Measurements from ENCODE around the gene ADCY5.

Gene ADCY5

DNA sequence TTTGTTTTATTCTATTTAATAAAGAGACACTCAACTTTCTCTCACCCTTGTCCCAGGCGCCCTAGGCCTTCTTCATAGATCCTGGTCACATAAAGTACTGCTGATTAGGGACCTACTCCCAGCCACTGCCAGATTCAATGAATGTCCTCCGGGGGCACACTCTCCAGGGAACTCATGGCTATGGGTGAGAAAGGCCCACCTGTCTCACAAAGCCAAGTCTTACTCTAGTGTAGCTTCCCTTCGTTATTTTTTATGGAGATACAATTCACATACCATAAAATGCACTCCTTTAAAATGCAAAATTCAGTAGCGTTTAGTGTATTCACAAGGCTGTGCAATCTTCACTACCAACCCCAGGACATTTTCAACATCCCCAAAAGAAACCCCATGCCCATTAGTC is 87.8 kb downstream of the ADCY5 start:
- DNase-seq, result no peak

DNA sequence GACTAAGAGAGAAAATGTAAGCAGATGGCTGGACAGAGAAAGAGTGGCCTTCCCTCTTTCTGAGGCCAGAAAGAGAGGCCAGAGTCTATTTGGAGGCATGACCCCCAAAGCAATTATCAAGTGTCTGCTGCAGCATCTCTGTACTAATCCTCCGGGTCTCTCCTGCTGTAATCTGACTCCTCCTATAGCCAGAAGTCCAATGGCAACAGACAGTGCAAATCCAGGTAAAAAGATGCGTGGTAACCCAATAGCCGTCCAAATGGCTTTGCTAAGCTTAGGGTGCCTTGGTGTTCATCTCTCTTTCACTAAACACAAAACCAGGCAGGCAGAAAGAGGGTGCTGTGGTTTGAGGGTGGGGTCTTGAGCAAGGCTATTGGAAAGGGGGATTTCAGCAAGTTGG is 91.6 kb downstream of the ADCY5 start:
- no peak for DNase-seq

DNA sequence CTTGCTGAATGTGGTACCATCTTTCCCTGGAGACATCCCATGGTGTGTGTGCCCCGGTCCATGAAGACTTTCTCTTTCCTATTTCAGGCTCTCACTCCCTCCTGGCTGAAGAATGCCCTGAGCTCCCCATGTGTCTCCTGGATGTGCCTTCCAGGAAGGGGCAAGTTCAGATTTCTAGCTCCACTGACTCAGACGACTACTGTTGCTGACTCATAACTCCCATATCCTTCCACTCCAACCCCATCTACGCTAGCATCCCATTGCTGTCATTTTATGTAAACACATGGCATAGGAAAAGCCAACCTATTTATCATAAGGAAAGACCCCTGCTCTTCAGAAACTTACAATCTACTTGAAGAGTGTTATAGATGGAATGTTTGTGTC is 95.0 kb downstream of the ADCY5 start:
- DNase-seq, result no peak

DNA sequence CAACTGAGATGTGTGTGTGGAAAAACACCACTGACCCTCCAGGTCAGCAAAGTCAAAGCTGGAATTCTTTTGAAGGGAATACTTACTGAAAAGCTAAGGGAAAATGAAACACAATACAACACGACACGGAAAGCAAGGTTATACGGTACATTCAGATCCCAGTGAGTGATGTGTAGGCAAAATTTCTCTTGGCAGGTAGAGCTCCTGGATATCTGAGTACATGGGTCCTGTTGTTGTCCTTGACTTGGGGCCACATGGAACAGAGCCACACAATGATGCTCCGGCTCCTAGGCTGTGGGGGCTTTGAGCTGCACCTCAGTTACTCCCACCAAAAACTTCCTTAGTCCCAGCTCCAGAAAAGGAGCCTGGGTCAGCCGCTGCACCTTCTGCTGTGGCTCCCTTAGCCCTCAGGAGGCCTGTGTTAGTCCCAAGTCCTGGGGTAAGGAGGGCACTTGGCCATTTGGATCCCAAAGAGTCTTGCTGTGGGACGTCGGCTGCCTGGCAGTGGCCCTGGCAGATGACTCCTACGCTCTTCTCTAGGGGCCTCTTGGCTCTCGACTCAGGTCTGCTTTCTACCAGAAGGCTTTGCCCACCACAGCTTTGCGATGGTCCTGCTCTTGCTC is 95.6 kb downstream of the ADCY5 start:
- DNase-seq, result no peak

DNA sequence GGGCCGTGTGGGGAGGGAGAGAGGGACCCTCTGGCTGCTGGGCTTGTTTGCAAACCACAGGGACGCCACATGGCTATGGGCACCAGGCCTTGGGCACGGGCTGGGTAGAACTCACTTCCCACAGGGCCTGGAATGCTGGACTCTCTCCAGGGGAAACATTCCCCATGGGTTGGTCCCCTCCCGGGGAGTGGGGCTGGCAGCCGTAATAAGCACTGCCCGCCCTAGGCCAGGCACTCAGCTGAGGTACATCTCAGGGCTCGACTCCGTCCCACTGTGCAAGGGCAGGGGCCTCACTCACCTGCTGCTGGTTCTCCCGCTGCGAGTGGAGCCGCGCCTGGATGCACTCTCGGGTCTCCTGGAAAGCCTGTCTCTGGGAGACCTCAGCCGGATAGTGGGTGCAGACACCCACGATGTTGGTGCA is 96.7 kb downstream of the ADCY5 start:
- DNase-seq, result no peak

DNA sequence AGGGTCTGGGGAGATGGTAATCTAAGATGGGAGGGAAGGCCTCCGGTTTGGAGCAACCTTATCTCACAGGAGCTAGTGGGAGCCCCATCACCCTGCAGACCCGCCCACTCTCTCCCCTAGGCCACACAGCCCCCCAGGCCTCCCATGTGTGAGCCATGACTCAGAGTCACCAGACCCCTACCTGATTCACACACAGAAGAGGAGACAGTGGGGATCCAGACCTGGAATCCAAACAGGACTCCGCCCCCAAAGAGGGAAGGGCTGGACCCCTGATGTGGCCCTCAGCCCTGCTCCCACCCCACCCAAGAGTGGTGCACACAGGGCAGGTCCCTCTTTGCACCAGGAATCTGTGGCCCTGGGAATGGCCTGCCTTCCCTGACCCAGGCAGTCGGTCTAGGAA is 97.4 kb downstream of the ADCY5 start:
- DNase-seq, result no peak

DNA sequence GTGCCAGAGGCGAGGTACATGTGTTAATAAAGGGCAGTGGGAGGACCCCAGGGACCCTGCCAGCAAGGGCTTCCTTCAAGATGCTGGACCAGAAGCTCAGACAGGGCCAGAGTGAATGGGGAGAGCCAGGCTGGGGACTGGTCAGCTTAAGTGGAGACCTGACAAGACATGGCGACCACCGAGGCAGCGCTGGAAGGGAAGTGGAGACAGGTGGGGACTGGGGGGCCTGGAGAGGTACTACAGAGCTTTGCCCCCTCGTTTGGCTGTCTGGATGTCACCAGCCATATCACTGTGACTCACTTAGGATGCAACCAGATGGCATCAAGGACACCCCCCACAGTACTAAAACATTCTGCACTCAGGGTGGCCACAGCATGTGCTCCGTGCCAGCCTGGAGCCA is 97.9 kb downstream of the ADCY5 start:
- no peak for DNase-seq

DNA sequence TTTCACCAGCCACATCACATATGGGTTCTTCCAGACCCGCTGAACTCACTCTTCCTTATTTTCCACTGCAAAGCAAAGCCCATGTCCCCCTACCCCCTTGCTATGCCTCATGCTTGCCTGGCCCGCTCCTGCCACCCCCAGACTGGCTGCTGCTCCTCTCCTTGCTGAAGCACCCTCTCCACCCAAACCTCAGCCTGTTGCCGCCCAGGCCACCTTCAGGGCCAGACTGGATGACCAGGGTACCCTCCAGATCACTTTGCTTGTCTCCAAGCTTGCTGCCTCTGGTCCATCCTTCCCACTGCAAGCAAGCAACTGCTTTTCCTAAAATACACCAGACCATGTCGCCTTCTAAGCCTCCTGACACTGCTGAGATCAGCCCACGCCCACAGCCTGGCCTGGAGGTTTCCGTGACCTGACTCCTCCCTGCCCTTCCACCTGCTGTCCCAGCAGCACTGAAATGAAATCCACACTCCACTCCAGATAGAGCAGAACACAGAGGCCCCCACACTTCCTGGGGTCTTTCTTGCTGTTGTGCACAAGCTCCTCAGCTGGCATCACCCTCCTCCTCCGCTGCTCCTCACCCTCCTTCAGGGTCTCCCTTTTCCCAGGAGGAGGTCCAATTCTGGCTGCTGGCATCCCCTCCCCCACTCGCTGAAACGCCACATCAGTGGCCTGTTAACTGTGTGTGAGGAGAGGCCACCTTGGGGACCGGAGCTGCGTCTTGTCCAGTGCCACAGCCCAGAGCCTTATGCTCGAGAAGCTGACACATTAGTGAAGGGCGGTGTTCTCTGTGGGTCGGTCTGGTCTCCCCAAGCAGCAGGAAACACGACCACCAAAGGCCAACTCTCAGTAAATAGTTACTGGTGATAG is 99.1 kb downstream of the ADCY5 start:
- DNase-seq, result no peak

DNA sequence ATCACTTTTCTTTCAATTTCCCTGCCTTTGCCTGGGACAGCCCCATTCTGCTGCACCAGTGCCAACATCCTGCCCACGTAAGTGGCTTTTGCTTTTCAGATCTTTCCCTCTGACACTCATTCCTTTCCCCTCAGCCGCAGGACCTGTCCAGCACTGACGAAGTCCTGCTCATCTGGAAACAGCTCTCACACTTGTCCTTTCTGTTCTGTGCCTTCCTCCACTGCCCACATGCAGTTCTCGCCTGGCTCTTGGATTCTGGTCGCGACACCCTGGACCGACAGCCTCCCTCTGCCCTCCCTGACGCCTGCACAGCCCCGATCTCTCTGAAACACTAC is 99.7 kb downstream of the ADCY5 start:
- DNase-seq, result no peak

DNA sequence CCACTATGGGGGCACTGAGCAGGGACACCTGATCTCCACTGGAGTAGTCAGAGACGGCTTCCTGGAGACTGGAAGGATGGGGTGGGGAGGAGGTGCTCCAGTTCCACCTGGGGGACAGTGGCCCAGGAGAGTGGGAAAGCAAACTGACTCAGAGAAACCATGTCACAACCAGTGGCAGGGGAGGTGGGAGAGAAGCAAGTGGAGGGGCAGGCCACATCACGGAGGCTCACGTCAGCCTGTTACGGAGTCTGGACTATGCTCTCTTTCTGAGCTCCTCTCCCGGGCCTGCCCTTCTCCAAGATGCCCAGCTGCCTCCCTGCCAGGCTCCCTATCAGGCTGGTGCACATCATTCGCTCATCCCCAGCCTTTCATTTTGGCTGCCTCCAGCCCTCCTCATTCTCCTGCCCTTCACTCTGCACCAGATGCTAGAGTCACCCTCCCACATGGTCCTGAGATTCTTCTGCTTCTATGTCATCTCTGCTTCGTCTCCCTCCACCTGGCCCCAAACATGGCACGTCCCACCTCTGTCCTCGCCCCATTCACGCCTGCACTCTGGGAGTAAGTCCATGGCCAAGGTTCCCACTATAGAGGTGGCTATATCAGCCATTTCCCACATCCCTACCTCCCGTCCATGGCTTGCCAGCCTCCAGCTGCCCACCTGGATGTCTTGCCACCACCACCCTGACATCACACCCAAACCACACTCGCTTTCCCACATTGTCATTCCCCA is 100.3 kb downstream of the ADCY5 start:
- no peak for DNase-seq

DNA sequence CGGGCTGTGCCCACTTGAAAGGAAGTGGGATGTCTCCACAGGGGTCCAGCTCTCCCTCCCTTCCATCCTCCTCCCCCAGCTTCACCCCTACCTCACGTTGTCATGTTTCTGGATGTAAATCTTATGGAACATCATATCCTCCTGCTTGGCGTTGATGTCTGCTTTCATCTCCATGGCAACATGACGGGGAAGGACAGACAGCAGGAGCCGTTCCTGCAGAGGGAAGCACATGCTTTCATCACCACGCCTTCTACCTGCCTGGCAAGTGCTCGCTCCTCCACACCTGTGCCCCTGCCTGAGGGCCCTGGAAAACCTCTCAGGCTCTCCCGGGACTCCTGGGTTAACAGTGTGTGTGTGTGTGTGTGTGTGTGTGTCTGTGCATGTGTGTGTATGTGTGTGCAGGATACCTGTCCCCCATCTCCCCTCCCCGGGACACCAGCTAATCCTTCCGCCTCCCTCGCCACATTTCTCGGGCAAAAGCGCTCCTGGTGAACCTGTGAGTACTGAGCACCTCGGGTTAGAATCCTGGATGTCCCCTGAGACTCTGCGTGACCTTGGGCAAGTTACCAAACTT is 101.1 kb downstream of the ADCY5 start:
- peak; percentile 16 for DNase-seq

DNA sequence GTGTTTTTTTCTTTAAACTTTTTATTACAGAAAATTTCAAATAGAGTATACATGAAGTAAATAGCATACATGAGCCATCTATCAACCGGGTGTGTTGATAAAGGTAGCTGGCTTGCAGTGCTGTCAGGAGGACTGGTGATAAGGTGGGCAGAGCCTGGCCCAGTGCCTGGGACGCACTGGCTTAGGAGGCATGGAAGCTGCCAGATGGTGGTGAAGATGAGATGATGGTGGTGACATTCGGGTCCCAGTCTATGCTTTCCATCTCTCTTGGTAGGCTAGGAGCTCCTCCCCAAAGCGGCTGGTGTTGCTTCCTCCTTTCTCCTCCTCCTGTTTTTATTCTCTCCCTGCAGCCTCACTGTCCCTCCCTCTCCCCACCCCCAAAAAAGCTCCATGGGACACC is 101.7 kb downstream of the ADCY5 start:
- no peak for DNase-seq

DNA sequence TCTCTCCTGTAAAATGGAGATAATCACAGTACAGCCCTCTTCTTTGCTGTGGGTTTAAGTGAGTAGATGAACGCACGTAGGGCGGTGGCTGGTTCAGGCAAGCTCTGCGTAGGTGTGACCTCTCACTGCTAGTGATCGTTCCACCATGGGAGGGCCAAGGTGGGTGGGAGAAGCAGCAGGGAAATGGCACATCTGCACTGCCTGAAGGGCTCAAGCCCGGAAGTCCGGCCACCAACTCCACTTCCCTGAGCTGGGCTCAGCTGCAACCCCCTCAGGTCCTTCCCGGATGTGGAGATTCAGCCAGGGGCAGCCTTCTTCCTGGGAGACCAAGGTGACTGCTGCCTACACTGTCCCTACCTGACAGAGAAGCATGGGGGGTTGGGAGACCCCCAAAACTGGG is 102.9 kb downstream of the ADCY5 start:
- DNase-seq, result no peak

DNA sequence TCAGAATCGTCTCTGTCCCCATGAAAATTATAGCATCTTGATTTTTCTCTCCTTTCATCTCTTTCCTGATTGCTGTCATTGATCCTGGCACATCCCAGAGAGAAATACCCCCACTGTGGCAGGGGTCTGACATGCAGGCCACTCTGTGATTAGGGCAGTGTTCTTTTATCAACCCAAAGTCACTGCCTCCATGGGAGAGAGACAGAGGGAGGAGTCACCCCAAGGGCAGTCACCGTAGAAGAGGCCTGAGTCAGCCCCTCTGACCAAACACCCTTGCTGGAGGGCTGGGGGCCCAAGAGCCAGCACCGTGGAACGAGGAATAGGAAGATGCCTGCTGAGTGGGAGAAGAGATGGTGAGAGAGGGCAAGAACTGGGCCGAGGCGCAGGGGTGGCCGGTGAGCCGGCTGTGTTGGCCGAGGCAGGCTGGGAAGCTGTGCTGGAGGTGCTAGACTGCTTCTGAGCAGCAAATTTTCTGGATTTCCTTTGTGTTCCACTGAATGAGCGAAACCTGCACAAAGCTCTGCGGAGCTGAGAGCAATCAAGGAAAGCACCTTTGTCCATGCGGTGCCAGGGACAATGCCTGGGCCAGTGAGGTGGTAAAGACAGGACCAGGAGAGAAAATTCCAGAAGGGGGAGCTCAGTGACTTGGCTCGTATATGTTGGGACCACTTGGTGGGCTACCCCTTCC is 103.8 kb downstream of the ADCY5 start:
- DNase-seq, result no peak

DNA sequence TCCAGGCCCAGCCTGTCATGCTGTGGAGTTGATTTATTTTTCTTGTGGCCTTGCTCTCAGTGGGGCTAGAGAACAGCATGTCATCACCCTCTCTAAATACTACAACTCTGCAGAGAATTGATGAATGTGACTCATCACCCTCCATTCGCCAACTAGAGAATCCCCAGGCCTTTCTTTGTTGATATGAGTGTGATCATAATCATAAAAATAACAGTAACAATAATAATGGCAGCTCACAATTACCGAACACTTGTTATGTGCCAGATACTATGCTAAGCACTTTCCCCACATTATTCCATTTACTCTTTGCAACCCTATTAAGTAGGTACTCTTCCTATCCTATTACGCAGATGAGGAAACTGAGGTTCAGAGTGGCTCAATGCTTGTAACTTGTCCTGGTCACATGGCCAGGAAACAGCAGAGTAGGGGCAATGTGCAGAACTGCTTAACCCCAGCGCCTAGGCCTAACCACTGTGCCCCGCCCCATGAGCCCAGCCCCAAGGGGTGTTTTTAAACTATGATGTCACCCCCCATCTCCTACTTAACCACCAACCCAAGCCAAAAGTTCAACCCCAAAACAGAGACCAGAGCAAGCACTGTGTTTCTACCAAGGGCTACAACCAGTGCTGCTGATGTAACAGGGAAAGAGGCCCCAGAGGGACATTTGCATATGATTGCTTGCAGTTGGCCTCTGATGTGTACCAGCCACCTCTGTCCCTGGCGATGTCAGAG is 104.5 kb downstream of the ADCY5 start:
- no peak for DNase-seq

DNA sequence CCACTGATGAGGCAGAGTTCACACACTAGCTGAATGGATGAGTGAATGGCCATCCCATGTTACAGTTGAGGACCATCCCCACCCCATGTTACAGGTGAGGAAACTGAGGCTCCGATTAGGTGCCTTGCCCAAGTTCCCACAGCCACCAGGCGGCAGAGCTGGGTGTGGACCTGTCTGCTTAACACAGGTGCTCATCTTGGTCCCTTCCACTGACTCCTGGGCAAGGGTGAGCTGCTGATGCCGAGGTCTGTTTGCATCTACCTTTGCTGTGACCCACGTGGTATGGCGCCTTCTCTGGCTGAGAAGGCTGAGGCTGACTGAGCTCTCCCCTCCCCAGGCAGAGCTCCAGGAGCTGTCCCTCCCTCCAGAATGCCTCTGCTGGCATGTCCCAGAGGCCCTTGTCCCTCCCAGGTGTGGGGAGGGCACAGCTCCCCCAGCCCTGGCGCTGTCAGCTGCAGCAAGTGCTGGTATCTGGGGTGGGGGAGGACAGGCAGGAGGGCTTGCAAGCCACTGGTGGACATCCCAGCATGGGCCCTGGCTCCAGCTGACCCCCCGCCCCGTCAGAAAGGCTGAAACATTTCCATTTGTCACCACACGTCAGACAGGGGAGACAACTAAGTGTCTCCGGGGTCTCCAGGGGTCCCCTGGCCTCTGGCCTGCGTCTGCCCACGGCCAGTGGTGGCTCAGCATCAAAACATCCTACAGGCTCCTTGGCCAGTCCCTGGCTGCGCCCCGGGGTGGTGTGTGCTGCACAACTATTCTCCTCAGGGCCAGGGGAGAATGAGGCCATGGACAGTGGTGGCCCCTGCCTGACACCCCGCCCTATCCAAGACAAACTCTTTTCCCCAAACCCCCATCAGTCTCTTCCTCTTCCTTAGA is 105.4 kb downstream of the ADCY5 start:
- DNase-seq, result no peak

DNA sequence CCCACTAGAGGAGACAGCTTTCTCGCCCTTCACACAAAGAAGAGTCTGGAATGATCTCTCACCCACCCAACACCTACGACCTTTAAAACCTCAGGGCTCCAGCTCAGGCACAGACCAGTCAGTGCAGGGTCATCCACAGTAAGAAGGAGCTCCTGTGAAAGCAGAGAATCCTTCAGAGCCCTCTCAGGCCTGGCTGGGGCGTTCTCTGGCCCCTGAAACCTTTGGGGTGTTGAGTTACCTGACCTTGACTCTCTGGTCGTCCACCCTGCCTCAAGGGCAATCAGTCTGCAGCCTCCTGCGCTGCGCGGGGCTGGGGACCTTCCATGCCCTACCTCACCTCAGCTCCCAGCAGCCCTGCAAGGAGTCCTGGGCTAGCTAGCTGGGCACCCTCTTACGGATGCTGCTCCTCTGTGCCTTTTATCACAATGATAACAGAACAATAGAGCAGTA is 106.2 kb downstream of the ADCY5 start:
- DNase-seq, result no peak

DNA sequence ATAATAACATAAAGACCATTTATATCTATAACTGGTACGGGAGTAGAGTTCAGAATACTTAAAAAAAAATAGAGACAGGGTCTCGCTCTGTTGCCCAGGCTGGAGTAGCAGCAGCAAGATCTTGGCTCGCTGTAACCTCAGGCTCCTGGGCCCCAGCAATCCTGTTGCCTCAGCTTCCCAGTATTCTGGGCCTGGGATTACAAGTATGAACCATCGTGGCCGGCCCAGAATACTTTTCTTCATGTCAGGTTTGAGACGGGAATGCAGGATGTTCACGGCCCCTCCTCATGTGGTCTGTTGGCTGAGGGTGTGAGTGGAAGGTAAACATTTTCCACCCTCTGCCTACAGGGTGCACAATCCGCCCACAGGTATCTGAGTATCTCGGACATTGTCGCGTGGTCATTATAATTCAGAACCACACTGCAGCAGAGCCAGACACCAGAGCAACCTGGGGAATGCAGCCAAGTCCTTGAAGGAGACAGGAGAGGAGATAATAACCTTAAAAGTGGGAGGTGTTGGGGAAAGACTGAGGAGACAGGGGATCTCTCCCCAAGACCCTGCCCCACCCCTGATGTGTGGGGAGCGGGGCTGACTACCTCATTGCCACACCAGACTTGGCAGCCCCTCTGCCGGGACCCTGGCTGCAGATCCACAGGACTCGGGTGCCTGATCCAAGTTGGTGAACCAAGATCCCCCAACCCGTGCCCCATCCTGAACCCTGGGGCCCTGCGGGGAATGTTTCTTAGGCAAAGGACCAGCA is 106.8 kb downstream of the ADCY5 start:
- DNase-seq, result no peak

DNA sequence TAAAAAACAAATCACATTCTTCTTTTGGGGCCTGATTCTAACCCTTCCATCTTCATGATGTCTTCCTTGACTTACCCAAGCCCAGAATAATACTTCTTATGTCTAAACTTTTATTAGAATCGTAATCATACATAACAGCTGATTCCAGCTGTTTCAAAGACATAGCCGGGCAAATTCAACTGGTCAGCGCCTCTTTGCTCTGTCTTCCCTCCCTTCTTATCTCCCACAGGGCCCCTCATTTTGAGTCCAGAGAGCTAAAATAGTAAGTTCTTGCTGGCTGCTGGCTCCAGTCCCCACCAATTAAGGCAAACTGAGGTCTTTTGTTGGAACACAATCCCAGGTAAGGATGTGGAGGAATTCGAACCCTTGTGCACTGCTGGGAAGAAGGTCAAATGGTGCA is 108.6 kb downstream of the ADCY5 start:
- DNase-seq, result no peak

DNA sequence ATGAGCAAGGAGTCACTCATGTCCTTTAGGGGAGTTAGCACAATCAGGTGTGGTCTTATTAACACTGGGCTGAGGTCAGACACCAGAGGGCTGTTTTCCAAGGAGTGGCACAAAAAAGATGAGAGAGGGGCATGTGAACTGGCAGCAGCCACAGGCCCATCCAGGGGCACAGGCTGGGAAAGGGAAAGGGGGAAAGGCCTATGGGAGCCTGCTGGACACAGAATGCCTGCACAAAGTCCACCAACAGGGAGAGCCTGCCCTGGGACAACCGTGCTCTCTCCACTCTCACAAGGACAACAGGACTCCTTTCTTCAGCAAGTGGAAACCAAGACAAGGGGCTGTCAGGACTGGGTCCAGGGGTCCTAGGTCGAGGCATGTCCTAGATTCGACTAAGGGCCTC is 109.6 kb downstream of the ADCY5 start:
- no peak for DNase-seq

Data from COR-L47 (cell line).